ENCODE results near the gene DCTN4.

Gene DCTN4

DNA sequence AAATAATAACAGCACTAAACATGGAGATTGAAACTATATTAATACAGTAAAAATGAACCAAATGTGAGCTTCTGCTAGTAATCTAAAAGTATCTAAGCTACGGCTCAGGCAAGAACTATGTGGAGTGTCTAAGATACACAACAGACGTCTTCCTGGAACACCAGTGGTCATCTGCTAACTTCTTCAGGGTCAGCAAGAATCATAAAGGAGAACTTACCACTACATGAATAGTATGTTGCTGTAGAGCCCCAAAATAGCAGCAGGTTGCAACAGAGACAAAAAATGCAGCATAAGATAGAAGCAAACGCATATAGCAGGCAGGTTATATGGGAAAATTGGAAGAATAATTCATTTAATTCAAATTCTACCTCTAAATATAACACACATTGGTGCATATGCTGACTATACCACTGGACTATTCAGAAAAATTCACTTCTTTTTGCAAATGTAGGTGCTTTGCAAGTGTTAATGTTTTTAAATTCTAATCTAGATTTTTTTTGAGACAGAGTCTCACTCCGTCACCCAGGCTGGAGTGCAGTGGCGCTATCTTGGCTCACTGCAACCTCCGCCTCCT, 27.1 kb downstream of the DCTN4 start:
- H3K27ac ChIP-seq: no peak overlapping the region
- TF ChIP-seq, protein P1, sequence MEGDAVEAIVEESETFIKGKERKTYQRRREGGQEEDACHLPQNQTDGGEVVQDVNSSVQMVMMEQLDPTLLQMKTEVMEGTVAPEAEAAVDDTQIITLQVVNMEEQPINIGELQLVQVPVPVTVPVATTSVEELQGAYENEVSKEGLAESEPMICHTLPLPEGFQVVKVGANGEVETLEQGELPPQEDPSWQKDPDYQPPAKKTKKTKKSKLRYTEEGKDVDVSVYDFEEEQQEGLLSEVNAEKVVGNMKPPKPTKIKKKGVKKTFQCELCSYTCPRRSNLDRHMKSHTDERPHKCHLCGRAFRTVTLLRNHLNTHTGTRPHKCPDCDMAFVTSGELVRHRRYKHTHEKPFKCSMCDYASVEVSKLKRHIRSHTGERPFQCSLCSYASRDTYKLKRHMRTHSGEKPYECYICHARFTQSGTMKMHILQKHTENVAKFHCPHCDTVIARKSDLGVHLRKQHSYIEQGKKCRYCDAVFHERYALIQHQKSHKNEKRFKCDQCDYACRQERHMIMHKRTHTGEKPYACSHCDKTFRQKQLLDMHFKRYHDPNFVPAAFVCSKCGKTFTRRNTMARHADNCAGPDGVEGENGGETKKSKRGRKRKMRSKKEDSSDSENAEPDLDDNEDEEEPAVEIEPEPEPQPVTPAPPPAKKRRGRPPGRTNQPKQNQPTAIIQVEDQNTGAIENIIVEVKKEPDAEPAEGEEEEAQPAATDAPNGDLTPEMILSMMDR (IDR thresholded peaks at IDR 0.05): no peak
- no peak for TF ChIP-seq ZFX (IDR thresholded peaks at IDR 0.05; ENCODE audit: borderline replicate concordance)

GRCh38 chr5:150729859-150730258, 29.0 kb downstream of the DCTN4 start:
- H3K27ac ChIP-seq: no peak overlapping the region
- TF ChIP-seq, protein P1 (IDR thresholded peaks at IDR 0.05): no peak
- no peak for TF ChIP-seq ZFX (IDR thresholded peaks at IDR 0.05; ENCODE audit: borderline replicate concordance)

DNA sequence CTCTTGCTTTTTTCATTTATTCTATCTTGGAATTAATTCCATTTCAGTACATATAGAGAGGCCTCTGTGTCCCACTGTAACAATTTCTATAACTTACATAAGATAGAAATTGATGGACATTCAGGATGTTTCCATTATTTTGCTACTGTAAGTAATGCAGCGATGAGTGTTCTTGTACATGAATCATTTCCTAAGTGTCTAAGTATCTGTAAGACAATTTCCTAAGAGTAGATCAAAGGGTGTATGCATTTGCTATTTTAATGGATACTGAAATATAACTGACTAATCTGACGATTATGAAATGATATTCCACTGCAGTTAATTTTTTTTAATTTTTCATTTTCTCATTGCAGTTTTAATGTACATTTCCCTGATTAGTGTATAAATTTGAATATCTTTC, 35.0 kb downstream of the DCTN4 start:
- H3K27ac ChIP-seq: no peak overlapping the region

DNA sequence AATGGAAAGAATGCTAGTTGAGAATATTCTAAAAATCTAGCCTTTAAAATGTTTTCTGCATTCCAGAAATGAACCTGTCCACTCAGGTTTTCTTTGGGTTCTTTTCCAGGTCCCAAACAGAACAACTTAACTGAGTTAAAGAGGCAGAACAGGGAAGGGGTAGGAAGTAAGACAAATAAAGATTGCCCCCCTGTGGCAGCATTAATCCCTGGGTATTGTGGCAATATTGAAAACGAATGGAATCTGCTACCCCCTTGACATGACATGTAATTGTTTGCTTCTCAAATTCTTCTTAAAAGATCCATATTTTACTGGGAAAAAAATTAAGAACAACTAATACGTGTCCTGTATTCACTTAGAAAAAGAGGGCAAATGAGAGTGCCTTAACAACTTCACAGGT, 48.7 kb downstream of the DCTN4 start:
- H3K27ac ChIP-seq: no peak overlapping the region
- no peak for TF ChIP-seq ZFX (IDR thresholded peaks at IDR 0.05; ENCODE audit: borderline replicate concordance)
- TF ChIP-seq, protein P1 (IDR thresholded peaks at IDR 0.05): peak; percentile 36

More for the DNA sequence above, 35.0 kb downstream of the DCTN4 start:
- TF ChIP-seq, protein P1 (IDR thresholded peaks at IDR 0.05): no peak
- TF ChIP-seq ZFX (IDR thresholded peaks at IDR 0.05; ENCODE audit: borderline replicate concordance): no peak

DNA sequence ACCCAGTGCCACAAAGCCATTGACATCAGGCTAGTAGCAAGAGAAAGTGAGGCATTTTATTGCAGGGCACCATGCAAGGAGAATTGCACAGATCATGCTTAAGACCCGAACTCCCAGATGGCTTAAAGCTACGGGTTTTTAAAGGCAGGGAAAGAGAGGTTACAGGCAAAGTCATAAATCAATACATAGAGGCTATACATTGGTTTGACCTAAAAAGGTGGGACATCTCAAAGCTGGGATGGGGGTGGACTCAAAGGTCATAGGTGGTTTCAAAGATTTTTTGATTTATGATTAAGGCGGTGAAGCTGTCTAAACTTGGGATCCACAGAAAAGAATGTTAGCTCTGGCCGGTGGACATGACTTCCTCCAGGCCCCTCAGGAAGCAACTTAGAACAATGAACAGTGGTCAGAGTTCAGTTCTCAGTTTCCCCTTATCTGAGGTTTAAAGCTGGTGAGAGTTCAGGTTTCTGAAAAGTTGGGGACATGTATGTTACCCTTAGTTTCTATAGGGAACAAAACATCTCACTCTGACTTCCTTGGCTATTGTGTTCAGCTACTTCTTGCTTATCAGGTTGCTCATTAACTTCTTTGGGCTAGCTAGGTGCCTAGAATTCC, 51.9 kb downstream of the DCTN4 start:
- TF ChIP-seq ZFX (IDR thresholded peaks at IDR 0.05; ENCODE audit: borderline replicate concordance): no peak
- TF ChIP-seq, protein P1 (IDR thresholded peaks at IDR 0.05): no peak
- H3K27ac ChIP-seq: no peak overlapping the region

GRCh38 chr5:150703762-150704161, 55.1 kb downstream of the DCTN4 start:
- TF ChIP-seq, protein P1 (IDR thresholded peaks at IDR 0.05): no peak
- TF ChIP-seq ZFX (IDR thresholded peaks at IDR 0.05; ENCODE audit: borderline replicate concordance): no peak
- no peak overlapping the region for H3K27ac ChIP-seq

- no peak for TF ChIP-seq ZFX (IDR thresholded peaks at IDR 0.05; ENCODE audit: borderline replicate concordance)
- TF ChIP-seq, protein P1 (IDR thresholded peaks at IDR 0.05): peak; percentile 82
- H3K27ac ChIP-seq: peak within 1 kb of the TSS; percentile 77
Observed at GRCh38 chr5:150700594-150701377, 58.0 kb downstream of the DCTN4 start, which contains the start of gene RBM22. Gene RBM22, minus strand, starts transcription at chr5:150701062. Its CDS starts 77 bp downstream, at chr5:150700985.
